Right lobe of liver (tissue), 4 donors: Measurements from ENCODE around the gene SPTBN2.

Experiments
- POLR2A ChIP-seq: fragments of 450-650 bp; IDR thresholded peaks from one replicate; pipeline ENCODE4 v1.6.1; 2017; ENCODE audit warnings: antibody characterized with exemption, mild to moderate bottlenecking
- TF ChIP-seq, protein P1 (sequence below), 4 donors: fragments of 200-600 bp in 3 of 4; fragments of 450-650 bp in 1 of 4; IDR thresholded peaks; one replicate each; pipeline versions ENCODE4 v1.5.1 to v1.8.0; 2016 to 2022; ENCODE audit warnings: antibody characterized with exemption in 4 of 4, mild to moderate bottlenecking in 2 of 4
- donor health status: DM: no; HTN: no; CAD: no.
- donor health status: DM: no; HTN: no; CAD: no.
- donor health status: DM: no; HTN: yes; CAD: no.

DNA sequence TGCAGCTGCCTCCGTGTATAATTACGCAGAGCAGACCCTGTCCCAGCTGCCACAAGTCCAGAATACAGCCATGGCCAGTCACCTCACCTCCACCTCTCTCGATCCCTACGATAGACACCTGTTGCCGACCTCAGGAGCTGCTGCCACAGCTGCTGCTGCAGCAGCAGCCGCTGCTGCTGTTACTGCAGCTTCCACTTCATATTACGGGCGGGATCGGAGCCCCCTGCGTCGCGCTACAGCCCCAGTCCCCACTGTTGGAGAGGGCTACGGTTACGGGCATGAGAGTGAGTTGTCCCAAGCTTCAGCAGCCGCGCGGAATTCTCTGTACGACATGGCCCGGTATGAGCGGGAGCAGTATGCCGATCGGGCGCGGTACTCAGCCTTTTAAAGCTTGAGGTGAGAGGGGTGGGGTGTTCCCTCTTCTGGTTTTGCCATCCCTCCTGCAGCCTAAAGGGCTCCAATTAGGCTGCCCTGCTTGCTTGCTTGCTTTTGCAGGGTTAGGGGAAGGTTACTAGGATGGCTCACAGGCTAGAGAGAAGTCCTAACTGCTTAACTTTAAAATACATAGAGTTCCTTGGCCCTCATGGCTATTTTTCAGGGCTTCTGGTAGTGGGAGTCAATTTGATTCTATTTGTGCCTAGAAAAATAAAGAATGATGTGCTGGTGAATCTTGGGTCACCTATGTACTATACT lies 85.1 kb downstream of the SPTBN2 start:
- TF ChIP-seq, protein P1, sequence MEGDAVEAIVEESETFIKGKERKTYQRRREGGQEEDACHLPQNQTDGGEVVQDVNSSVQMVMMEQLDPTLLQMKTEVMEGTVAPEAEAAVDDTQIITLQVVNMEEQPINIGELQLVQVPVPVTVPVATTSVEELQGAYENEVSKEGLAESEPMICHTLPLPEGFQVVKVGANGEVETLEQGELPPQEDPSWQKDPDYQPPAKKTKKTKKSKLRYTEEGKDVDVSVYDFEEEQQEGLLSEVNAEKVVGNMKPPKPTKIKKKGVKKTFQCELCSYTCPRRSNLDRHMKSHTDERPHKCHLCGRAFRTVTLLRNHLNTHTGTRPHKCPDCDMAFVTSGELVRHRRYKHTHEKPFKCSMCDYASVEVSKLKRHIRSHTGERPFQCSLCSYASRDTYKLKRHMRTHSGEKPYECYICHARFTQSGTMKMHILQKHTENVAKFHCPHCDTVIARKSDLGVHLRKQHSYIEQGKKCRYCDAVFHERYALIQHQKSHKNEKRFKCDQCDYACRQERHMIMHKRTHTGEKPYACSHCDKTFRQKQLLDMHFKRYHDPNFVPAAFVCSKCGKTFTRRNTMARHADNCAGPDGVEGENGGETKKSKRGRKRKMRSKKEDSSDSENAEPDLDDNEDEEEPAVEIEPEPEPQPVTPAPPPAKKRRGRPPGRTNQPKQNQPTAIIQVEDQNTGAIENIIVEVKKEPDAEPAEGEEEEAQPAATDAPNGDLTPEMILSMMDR (IDR thresholded peaks at IDR 0.05), result no peak
- no peak for TF ChIP-seq POLR2A
